HG03159 (cell line): Measurements from ENCODE around the gene PDGFRB.

Source experiments
- ATAC-seq: cut with Tn5 transposase; IDR thresholded peaks from one replicate; pipeline ENCODE4 v1.9.1; 2021; ENCODE audit warnings: mild to moderate bottlenecking, moderate library complexity; ENCODE audit not compliant: unreplicated experiment

Gene PDGFRB

DNA sequence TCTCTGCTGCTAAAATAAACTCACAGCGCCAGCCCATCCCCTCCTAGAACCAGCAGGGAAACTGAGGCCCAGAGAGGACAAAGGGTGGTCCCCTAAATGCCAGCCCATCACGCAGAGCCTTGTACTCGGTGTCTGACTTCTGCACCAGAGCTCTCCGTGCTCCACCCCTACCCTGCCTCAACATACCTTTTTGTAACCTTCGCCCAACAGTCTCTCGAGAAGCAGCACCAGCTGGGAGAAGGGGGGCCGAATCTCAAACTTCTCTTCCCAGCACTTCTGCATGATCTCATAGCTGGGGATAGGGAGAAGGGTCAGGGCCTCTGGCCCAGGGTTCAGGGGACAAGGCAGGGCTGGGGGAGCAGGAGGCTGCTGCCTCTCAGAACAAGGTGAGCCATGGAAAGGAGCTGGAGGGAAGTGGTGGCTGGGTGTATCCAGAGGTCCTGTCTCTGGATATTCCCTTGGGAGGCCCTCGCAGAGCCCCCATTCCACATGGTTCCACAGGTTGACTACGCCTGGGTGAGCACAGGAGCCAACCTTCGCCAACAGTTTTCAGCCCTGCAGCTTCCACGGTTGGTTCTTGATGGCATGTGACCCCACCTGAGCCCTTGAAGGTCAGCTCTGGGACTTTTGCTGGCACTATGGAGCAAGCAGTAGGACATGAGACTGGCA lies 37.0 kb downstream of the PDGFRB start:
- ATAC-seq, result no peak

GRCh38 chr5:150117945-150118560 lies 37.6 kb downstream of the PDGFRB start:
- ATAC-seq, result no peak

- ATAC-seq, result no peak
Observed at GRCh38 chr5:150116667-150117400, 38.8 kb downstream of the PDGFRB start.

DNA sequence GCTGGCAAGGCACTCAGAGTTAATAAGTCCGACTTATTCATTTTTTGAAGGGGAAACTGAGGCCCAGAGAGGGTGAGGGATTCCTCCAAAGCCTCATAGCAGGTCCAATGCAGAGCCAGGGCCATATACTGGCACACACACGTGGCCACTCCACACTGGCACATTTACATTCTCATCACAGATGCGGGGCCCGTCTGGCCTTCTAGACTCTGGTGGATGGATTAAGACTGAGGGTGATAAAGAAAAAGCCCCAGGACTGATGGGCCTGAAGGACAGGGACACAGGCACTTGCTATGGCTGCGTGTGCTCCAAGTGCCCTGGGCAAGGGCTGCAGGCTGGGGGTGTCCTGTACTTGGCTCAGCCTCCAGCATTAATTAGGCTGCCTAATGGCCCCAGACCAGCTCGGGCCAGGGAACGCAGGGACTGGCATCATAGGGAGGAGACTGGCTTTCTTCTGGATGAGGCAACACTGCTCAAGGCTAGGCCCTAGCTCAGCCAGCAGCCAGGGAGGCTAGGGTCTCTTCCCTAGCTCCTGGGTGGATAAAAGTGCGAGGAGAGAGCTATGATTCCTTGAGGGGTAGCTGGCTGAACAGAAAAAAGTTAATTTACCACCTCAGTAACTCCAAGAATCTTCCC lies 40.8 kb downstream of the PDGFRB start:
- ATAC-seq, result no peak

DNA sequence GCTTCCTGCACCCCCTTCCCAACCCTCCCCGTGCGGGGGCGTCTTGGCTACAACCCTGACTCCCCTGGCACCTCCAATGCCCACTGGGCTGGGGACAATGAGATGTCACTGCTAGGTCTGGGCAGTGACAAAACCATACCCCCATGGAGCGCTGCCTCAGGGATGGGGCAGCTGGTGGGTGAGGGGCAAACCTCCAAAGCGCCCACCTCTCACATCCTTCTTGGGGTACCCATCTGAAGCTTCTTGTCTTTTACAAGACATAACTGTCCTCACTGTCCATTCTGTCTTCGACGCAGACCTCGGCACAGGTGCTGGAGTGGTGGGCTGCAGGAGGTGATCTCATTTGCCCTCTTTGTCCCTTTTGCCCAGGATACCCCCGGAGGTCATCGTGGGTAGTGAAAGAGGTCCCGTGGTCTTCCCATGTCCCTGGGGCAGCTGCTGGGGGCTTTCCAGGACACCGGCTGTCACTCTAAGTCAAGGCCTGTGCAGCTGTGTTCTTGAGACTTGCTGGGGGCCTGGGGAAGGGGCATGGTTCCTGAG lies 41.5 kb downstream of the PDGFRB start:
- no peak for ATAC-seq

- ATAC-seq, result no peak
Observed at GRCh38 chr5:150113047-150113744, 42.4 kb downstream of the PDGFRB start.

GRCh38 chr5:150112201-150113046 lies 43.2 kb downstream of the PDGFRB start:
- no peak for ATAC-seq

GRCh38 chr5:150111122-150111521 lies 44.5 kb downstream of the PDGFRB start:
- no peak for ATAC-seq

DNA sequence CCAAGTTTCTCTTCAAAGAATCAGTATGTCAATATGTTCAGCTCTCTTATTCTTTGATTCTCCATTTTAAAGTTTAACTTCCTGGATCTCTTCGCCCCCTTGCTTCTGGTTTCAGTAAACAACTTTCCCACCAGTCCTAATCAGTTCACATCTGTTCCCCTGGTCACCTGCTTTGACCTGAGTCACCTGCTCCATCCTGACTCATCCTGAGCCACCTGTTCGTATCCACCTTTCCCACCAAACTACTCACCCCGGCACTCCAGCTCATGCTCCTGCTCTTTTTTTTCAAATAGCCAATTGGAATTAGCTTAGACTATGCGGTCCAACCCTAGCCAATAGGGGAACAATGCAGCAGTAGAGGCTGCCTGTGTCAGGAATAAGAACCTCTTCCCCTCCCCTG lies 45.7 kb downstream of the PDGFRB start:
- no peak for ATAC-seq

- no peak for ATAC-seq
Observed at GRCh38 chr5:150108711-150109514, 46.7 kb downstream of the PDGFRB start.

DNA sequence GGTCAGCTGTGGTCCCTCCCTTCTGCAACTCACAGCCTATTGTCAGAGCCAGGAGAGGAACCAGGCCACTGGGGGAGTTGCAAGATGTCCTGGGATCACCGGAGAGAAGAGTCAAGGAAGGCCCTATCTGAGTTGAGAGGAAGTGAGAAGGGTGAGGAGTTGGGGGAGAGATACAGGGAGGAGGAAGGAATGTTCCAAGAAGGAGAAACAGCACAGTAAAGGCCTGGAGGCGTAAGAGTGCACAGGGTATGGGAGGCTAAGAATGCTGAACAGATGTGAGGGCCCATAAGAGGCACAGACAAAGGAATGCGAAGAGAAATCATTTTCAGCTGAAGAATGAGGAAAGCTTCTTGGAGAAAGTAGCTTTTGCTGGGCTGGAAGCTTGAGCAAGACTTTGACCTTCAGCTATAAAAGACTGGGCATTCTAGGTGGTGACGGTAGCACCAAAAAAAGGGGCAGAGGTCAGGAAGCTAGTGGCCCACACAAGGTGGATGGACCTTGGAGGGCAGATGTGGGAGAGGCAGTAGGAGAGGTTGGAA lies 47.7 kb downstream of the PDGFRB start:
- no peak for ATAC-seq

GRCh38 chr5:150106674-150107426 lies 48.8 kb downstream of the PDGFRB start:
- no peak for ATAC-seq

DNA sequence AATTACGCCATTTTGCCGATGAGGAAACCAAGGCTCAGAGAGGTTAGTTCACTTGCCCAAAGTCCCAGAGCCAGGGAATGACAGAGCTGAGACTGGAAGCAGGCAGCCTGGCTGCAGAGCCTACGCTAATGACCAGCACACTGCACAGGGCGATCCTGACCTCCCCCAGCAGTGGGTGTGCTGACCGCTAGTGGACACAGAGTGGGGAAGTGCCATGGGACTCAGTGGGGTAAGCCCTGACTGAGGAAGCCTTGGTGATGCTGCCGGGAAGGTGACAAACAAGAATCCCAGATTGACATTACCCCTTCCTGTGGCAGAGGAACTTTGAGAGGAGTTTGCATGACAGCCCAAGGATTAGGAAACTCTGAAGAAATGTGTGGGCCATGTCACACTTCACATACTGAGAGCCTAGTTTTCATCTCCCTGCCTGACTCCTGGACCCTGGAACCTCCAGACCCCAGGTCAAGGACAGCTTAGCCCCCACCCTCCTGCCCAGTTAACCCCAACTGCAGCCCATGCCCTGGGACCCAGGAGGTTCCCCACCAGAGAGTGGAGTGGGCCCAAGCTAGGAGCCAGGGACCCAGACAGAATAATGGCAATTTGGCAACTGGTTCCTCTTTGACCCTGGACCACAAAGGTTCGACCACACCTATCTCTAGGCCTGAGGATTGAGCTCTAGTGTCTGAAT lies 49.6 kb downstream of the PDGFRB start:
- ATAC-seq, result no peak

- ATAC-seq, result no peak
Observed at GRCh38 chr5:150104550-150104870, 51.1 kb downstream of the PDGFRB start.

- ATAC-seq, result no peak
Observed at GRCh38 chr5:150103678-150104549, 51.7 kb downstream of the PDGFRB start.

DNA sequence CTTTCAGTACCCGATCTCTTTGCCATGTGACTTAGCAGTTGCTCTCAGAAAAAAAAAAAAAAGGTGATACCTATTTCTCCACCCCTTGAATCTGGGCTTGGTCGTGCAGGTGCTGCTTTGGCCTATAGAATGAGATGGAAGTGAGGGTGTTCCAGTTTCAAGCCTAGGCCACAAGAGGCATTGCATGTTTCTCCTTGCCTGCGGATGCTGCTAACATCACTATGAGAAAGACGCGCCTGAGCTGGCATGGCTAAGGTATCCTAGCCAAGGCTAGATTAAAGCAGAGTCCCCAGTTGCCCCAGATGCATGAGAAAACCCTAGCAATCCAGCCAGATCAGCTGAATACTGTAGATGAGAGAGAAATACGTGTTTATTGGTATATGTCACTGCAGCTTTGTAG lies 54.6 kb downstream of the PDGFRB start:
- no peak for ATAC-seq

DNA sequence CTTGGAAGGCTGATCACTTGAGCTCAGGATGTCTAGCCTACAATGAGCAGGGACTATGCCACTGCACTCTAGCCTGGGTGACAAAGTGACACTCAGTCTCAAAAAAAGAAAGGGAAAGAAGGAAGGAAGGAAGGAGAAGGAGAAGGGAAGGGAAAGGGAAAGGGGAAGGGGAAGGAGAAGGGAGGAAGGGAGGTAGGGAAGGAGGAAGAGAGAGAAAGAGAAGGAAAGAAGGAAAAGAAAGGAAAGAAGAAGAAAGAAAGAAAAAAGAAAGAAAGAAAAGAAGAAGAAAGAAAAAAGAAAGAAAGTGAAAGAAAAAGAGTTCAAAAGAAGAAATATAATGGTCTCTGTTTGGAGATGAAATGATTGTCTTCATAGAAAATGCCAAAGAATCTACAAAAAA lies 58.5 kb downstream of the PDGFRB start:
- no peak for ATAC-seq
